HG03378 (cell line): ENCODE data around the gene CACNG8.
"Not testable (repeated sequence)": the region's sequence is repeated elsewhere in the genome, so short reads cannot be mapped to it uniquely, and the experiment has no call there.

Experiments used
- ATAC-seq: cut with Tn5 transposase; IDR thresholded peaks from one replicate; pipeline ENCODE4 v1.9.1; 2021; ENCODE audit warnings: mild to moderate bottlenecking, moderate library complexity; ENCODE audit not compliant: unreplicated experiment

Gene CACNG8

DNA sequence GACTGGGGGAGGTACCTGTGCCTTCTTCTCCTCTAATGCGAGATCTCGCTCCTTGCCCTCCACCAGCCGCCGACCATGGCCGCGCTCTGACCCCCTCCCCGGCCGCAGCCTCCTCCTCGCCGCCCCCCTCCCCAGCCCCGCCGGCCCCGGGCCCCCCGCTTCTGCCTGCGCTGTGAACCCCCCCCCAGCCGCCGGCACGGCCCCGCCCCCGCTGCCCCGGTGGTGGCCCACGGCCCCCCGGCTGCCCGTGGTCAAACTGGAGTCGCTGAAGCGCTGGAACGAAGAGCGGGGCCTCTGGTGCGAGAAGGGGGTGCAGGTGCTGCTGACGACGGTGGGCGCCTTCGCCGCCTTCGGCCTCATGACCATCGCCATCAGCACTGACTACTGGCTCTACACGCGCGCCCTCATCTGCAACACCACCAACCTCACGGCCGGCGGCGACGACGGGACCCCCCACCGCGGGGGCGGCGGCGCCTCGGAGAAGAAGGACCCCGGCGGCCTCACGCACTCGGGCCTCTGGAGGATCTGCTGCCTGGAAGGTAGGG is at the start of gene CACNG8:
TSS of gene CACNG8 (plus strand) at position 51 of the 545 bp plus-strand sequence.
- no peak for ATAC-seq

DNA sequence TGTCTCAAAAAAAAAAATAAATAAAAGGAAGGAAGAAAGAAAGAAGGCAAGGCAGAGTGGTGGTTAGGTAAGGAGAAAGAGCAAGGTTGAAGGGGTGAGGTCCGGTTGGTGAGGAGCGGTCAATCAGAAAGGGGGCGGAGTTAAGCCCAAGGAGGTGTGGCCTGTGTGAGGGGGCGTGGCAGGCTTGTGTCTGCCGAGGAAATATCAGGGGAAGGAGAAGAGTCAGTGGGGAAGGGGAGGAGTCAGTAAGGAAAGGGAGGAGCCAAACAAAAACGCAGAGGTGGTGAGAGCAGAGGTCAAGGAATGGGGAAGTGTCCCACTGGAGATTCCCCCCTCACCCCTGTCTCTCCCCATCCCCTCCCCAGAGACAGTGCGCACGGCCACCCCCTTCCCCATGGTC is 47.7 kb upstream of the CACNG8 start:
- ATAC-seq = no peak

DNA sequence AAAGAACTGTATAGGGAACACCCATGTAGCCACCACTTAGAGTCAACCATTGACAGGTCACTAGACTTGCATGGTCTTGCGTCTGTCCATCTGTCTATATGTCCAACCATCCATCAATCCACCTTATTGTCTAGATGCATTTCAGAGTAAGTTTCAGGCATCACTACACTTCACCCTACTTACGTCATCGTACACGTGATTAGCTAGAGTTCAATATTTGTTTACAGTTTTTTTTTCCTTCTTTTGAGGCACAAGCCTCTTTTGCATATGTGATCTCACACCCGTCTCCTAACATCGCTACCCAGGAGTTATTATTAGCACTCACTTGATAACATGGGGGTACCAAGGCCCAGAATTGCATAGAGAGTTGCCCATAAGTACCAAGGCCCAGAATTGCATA is 46.7 kb upstream of the CACNG8 start:
- ATAC-seq = no peak

DNA sequence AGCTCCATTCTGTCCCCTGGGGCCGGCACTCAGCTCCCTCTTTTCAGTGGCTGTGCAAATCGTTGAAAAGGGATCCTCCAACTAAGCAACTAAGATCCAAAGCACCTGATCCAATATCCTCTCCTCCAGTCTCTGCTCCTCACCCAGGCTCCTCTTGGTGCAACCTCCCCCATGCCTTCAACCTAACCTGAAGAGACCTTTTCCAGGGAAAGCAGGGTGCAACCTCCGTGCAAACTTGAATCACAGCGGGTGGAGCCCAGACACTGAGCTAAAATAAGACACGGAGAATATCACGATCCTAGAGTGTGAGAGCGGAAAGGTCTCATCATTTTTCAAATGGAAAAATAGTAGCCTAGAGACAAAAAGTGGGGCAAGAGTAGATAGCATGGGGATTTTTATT is 45.4 kb upstream of the CACNG8 start:
- no peak for ATAC-seq

DNA sequence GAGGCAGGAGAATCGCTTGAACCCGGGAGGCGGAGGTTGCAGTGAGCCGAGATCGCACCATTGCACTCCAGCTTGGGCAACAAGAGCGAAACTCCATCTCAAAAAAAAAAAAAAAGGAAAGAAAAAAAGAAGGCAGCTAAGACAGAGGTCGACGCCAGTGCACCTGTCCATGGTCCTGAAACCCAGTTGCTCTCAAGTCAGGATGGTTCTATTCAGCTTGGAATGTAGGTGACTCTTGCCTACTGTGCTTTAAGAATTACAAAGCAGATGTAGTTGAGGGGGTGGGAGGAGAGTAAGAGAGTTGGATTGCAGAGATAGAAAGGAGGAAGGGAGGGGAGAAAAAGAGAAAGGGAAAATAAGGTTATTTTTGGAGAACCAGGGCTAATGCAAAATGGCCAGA is 35.0 kb upstream of the CACNG8 start:
- no peak for ATAC-seq

DNA sequence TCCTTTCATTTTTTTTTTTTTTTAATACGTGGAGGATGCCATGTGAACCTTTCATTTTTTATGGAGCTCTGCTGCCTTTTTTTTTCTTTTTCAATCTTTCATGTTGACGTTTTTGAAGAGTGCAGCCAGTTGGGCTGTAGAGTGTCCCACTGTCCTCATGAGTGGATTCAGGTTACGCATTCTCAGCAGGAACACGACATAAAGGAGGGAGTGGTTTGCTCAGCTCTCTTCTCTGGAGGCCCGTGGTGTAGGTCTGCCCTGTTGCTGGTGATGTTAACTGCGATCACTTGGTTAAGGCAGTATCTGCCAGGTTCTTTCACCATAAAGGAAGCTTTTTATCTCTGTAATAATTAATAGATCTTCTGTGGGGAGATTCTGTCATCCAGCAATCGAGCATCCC is 26.7 kb upstream of the CACNG8 start:
- no peak for ATAC-seq

DNA sequence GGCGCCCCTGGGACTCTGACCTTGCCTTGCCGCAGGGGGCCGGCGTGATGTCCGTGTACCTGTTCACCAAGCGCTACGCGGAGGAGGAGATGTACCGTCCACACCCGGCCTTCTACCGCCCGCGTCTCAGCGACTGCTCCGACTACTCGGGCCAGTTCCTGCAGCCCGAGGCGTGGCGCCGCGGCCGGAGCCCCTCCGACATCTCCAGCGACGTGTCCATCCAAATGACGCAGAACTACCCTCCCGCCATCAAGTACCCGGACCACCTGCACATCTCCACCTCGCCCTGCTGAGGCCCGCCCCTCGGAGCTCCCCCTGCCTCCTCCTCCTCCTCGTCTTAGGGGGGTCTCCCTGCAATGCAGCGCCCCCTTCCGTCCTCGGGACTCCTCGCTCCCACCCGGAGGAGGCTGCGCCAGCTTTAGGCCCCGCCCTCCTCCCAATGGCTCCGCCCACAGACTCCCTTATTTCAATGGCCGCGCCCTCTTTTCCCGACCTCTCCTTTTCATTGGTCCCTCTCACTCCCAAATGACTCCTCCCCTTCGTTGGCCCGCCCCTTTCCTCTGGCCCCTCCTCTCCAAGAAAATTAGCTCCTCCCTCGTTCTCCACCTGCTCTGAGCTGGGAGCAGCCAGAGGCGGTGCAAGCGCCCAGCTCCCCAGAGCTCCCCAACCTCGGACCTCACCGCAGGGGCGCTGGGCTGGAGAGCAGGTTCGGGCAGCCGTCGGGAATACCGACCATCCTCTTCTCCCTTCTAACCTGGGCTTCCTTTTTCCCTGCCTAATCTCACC is 20.5 kb upstream of the CACNG8 start:
- no peak for ATAC-seq

DNA sequence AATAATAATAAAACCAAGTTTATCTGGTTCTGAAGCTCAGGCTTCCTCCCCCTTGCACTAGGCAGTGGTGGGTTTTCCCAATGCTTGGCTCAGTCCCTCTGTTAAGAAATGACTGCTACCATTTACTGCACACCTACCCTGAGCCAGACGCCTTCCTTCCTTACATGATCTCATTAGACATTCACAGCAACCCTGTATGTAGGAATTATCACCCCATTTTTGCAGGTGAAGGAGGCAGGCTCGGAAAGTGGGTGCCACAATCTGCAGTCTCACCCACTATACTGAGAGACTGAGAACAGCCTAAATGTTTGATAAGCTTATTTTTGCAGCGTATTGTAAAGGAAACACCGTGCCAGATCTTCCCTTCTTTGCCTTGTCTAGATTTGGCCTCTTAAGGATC is 18.3 kb upstream of the CACNG8 start:
- no peak for ATAC-seq

DNA sequence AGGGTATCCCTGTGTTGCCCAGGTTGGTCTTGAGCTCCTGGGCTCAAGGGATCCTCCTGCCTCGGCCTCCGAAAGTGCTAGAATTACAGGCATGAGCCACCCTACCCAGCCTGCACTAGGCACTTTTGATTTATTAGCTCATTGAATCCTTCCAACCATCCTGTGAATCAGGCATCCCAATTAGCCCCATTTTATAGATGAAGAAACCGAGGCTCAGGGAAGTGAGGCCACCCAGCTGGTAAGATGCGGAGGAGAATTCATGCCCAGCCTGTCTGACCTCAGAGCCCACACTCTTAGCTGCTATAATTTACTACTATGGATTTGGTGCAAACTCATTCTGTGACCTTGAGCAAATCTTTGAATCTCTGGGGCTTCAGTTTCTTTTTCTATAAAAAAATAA is 17.8 kb upstream of the CACNG8 start:
- ATAC-seq = no peak

DNA sequence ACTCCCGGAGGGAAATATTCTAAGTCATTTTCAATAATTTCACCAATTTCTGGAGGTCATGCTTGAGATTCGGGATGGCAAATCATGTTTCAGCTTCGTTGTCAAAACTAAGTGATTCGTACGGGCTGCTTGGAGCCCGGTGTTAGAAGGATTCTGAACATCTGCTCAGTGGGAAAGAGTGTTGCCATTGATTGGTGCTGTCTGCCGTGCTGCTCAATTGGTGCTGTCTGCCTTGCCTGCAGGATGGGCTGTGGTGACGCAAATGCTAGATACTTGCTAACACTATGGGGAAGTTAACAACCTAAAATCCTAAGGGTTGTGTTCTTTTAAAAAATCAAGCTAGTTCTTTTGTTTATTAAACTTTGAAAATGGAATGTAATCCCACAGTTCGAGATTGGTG is 17.3 kb upstream of the CACNG8 start:
- no peak for ATAC-seq

DNA sequence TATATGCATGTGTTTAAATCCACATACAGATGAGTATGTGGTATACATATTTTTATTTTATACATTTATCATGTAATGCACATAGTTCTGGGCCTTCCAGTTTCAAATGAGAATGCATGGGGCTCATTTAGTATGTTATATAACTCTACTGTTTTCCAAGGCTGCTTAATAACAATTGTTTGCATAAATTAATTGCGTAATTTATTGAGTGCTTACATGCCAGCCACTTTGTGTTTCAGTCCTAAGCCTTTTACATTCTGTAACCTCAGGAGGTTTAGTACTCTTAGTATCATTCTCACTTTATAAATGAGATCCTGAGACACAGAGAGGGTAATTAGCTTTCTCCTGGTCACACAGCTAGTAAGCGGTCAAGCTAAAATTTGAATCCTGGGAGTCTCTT is 16.7 kb upstream of the CACNG8 start:
- no peak for ATAC-seq

DNA sequence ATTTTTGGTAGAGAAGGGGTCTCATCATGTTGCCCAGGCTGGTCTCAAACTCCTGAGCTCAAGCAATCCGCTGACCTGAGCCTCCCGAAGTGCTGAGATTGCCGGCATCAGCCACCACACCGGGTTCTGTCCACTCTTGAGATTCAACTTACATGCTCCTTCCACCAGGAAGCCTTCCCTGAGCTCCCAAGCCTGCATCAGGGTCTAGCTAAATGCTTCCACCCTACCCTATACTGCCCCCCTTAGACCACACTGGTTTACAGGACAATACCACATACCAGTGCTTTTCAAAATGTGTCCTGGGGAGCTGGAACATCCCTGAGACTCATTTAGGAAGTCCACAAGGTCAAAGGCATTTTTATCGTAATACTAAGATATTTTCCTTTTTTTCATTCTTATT is 15.1 kb upstream of the CACNG8 start:
- ATAC-seq = no peak

DNA sequence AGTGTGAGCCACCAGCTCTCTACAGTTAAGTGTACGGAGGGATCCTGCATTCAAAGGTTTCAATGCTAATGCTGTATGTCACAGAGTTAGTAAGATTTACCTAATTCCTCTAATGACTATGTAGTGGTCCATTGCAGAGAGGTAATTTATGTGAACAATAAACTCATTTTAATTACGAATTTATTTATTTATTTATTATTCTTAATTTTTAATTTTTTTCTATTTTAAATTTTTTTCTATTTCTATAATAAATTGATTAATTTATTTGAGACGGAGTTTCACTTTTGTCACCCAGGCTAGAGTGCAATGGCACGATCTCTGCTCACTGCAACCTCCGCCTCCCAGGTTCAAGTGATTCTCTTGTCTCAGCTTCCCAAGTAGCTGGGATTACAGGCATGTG is 14.1 kb upstream of the CACNG8 start:
- not testable (repeated sequence) for ATAC-seq

DNA sequence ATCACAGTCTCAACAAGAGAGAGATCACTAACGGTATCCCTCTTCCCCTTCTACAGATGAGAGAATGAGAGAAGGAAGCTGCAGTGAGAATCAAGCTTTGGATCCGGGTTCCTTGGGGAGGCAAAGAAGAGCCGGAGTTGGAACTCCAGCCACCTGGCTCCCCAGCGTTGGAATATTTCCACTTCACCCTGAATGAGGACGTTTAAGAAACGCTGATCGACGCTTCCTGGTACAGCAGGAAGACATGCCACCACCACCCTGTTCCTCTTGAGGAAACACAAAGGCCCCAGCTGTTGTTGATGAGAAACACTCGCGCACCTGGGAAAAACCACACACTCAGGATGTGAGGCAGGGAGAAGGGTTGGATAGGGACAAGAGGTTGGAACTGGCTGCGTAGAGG is 11.3 kb upstream of the CACNG8 start:
- no peak for ATAC-seq

DNA sequence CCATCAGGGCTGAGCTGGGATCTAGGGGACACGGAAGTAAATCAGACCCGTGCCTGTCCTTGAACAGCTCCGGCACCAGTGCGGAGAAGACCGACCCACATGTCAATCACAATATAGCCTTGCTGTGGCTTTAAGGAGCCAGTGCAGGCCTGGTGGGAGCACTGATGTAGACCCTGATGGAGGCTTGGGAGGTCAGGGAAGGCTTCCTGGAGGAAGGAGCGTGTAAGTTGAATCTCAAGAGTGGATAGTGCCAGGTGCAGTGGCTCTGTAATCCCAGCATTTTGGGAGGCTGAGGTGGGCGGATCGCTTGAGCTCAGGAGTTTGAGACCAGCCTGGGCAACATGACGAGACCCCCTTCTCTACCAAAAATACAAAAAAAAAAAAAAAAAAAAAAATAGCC is 10.8 kb upstream of the CACNG8 start:
- ATAC-seq = no peak

DNA sequence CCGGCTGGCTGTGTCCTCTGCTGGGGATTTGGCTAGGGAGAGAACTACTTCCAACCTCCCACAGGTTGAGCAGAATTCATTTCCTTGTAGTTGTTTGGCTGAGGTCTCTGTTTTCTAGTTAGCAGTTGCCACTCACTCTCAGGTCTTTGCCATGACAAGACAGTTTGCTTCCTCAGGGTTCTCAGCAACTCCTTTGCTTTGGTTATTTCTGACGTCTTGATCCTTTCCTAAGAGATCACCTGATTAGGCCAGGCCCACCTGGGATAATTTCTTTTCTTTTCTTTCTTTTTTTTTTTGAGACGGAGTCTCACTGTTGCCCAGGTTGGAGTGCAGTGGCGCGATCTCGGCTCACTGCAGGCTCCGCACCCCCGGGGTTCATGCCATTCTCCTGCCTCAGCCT is 9.4 kb upstream of the CACNG8 start:
- no peak for ATAC-seq

DNA sequence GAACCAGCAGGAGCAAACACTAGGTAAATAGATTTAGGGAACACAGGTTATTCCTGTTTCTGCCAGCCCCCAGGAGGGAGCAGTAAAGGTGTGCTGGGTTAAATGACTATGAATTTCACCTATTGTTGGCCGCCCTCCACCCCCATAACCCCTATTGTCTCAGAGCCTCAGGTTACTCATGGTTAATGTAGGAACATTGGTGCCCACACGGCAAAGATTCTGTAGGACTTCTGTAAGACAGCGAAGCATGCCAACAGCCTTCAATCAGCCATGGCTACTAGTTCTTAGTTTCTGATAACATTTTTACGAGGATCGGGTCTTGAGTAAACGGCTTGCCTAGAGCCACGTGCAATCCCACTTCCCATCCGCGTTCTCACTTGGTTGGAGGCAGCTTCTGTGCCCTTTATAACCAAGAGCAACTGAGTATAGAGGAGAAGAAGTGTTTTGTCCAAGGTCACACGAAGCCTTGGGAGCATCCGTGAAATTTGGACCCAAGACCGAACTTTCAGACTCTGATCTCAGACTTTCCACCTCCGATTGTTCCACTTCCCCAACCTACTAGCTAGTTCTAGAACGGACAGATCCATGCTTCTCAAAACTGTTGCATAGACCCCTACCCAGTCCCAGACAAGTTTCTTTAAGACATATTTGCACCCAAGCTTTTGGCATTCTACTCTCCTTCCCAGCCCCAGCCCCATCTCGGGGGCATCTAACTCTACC is 5.1 kb upstream of the CACNG8 start:
- no peak for ATAC-seq

DNA sequence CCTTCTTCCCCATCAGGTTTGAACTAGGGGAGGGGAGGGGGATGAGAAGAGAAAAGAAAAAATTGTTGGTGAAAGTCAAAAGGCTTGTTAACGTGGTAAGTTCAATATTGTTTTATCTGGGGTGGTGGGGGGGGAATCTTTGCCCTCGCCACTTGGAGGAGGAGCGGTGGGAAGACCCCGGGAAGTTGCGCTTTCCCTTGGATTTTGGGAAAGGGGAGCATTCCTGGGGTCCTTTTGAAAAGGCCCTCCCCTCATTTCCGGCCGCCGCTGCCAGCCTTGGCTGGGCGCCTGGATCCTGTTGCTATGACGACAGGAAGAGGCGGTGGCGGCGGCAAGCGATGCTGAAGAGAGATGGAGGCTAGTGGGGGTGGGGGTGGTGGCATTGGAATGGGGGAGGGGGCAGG is 4.6 kb upstream of the CACNG8 start:
- ATAC-seq = no peak

DNA sequence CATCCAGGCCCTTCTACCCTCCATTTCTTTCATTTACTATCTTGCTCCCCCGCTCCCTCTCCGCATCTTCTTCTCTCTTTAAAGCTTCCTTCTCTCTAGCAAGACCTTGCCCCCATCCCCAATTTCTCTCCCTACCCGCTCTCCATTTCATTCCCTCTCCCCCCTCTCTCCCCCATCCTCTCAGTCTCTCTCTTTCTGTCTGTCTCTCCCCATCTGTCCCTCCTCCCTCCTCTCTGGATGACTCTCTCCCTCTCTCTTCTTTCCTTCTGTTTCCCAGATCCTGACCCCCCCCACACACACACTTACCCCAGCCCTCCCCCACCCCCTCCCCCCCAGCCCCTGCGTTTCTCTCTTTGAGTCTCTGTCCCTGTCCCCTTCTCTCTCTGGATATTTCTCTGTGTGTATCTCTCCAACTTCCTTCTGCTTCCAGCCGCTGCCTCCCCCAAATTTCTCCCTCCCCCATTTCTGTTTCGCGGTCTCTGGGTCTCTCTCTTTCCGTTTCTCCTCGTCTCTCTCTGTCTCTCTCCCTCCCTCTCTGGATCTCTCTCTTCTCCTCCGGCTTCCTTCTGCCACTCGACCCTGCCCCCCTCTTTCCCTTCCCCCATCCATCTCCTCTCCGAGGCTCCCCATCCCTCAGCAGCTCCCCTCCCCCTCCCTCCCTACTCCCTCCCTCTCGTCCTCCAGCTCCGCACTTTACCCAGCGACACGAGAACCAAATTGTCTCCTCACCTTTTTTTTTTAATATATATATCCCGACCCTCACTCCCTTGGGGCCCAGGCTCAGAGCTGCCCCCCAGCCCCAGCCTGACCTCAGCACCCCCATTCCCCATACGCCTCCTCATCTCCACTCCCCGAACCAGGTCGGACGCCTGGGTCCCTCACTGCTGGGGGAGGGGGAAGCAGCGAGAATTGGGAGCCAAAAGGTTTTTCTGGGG is 3.6 kb upstream of the CACNG8 start:
- ATAC-seq = no peak

DNA sequence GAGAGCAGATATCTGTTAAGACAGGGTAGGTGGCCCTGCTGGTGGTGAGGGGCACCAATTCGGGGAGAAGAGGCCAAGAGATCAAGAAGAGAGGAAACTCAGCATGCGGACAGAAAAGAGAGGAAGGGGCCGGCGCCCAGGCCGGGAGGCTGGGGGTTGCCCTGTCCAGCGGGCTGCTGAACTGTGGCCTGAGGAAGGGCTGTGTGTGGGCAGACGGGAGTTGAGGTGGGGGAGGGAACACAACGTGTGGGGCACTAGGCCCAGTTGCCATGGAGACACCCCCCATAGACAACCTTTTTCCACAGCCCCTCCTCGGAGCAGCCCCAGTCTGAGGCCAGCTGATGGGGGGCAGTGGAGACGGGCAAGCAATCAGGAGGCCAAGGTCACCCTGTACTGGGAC is 2.5 kb upstream of the CACNG8 start:
- no peak for ATAC-seq

DNA sequence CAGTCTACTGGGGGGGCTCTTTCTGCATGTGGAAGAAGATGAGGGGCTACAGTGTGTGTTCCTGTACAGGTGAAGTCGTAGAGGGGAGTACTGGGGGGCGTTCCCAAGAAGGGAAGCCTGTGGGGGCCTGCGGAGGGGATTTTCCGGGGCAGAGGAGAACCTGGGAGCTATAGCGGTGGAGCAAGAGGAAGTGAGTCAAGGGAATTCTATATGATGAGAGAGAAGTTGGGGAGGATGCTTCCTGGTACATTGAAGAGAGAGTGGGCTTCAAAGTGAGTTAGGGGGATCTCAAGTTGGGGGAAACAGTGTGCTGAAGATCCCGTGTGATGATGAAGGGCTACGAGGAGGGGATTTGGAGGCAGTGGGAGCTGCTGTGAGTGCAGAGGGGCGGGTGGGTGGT is 1.9 kb upstream of the CACNG8 start:
- no peak for ATAC-seq
